ENCODE data around the gene COX19.

GRCh38 chr7:985915-986741 is 10.8 kb upstream of the COX19 start:
- TF ChIP-seq EP300 (IDR thresholded peaks at IDR 0.05; ENCODE audit: low read depth) (no peak), POLR2A (IDR thresholded peaks at IDR 0.05) (no peak)
